GM18861 (cell line): ENCODE measurements around the gene IL2RA.
"Not testable (repeated sequence)": the region's sequence is repeated elsewhere in the genome, so short reads cannot be mapped to it uniquely, and the experiment has no call there.

ENCODE experiments used
- ATAC-seq: cut with Tn5 transposase; IDR thresholded peaks from one replicate; pipeline ENCODE4 v1.9.1; 2021; ENCODE audit not compliant: unreplicated experiment

Gene IL2RA

GRCh38 chr10:6062101-6062771 is at the start of gene IL2RA:
IL2RA (minus strand) TSS chr10:6062367; CDS start chr10:6062151, 216 bp downstream.
- peak; percentile 33 for ATAC-seq

- ATAC-seq = no peak
These were observed 48.0 kb upstream of the IL2RA start for GRCh38 chr10:6110136-6110535.

- no peak for ATAC-seq
These were observed 47.2 kb upstream of the IL2RA start for GRCh38 chr10:6109444-6109775.

GRCh38 chr10:6108631-6109443 is 46.7 kb upstream of the IL2RA start:
- ATAC-seq = no peak

- no peak for ATAC-seq
These were observed 45.9 kb upstream of the IL2RA start for GRCh38 chr10:6108072-6108471.

GRCh38 chr10:6107616-6108015 is 45.4 kb upstream of the IL2RA start:
- not testable (repeated sequence) for ATAC-seq

GRCh38 chr10:6103591-6103990 is 41.4 kb upstream of the IL2RA start:
- ATAC-seq = no peak

GRCh38 chr10:6102128-6102527 is 40.0 kb upstream of the IL2RA start:
- ATAC-seq = no peak

- ATAC-seq = peak; percentile 89
These were observed 39.0 kb upstream of the IL2RA start for GRCh38 chr10:6101181-6101580.

- ATAC-seq = no peak
These were observed 38.2 kb upstream of the IL2RA start for GRCh38 chr10:6100370-6100769.

GRCh38 chr10:6098156-6098555 is 36.0 kb upstream of the IL2RA start:
- ATAC-seq = no peak

- no peak for ATAC-seq
These were observed 34.9 kb upstream of the IL2RA start for GRCh38 chr10:6097063-6097462.

GRCh38 chr10:6095810-6096570 is 33.8 kb upstream of the IL2RA start:
- ATAC-seq = no peak

GRCh38 chr10:6092731-6093130 is 30.6 kb upstream of the IL2RA start:
- ATAC-seq = no peak

- ATAC-seq = no peak
These were observed 29.5 kb upstream of the IL2RA start for GRCh38 chr10:6091630-6092029.

- ATAC-seq = no peak
These were observed 27.4 kb upstream of the IL2RA start for GRCh38 chr10:6089334-6090219.

GRCh38 chr10:6088721-6089333 is 26.7 kb upstream of the IL2RA start, which contains the start of gene RBM17:
RBM17 (plus strand) TSS chr10:6089034; CDS start chr10:6097066, 8,032 bp downstream.
- peak; percentile 85 for ATAC-seq

- peak; percentile 42 for ATAC-seq
These were observed 24.4 kb upstream of the IL2RA start for GRCh38 chr10:6086375-6087233.
